Caco-2 (cell line): ENCODE measurements around the gene XKR8. TPM values are rescaled to one million over a fixed set of nuclear protein-coding genes. Genes with fewer than 3 reads are reported as not detected.
A peak's percentile ranks its signal among the peaks of the same experiment; 100 is the strongest.

Experiments
- BruUV-seq: library from RNA; stranded (reverse); fragments of 400-500 nt; replicated peaks from 2 replicates; lab custom pipeline; 2021; lab: Mats Ljungman, UMichigan
- CTCF ChIA-PET: fragments of 300-600 bp; sonication (Branson Sonifier 250); formaldehyde crosslinking; loops from one replicate; lab custom pipeline; 2022; ENCODE audit warnings: antibody characterized with exemption; lab: Charles Lee
- POLR2A ChIA-PET: fragments of 300-600 bp; sonication (Branson Sonifier 250); formaldehyde crosslinking; loops from one replicate; lab custom pipeline; 2022; ENCODE audit warnings: antibody characterized with exemption; lab: Charles Lee
- DNase-seq, 2 experiments: peaks; one replicate each; pipeline versions ENCODE4 v3.0.0 to v3.0.0-alpha.2; 2020 to 2022
- H3K27me3 ChIP-seq: replicated peaks from 2 replicates; pipeline ENCODE4 v1.6.0; 2011; ENCODE audit warnings: low read length; ENCODE audit not compliant: control insufficient read depth, insufficient read depth
- H3K36me3 ChIP-seq: 2 replicates; pipeline ENCODE4 v1.5.1; 2011; ENCODE audit warnings: low read length; ENCODE audit not compliant: control insufficient read depth, insufficient read depth
- H3K4me1 ChIP-seq: fragments of 250-450 bp; sonication (Bioruptor Pico); 2 replicates; pipeline ENCODE4 v1.5.1; 2020; ENCODE audit warnings: mild to moderate bottlenecking
- H3K4me3 ChIP-seq: 2 replicates; pipeline ENCODE4 v1.5.1; 2011; ENCODE audit warnings: low read depth, mild to moderate bottlenecking, control low read depth, low read length
- H3K9me3 ChIP-seq: fragments of 250-450 bp; sonication (Bioruptor Pico); 2 replicates; pipeline ENCODE4 v1.5.1; 2020; ENCODE audit warnings: mild to moderate bottlenecking, moderate library complexity
- H3K27ac Mint-ChIP-seq: one replicate; pipeline ENCODE4 v1.8.0; 2022; ENCODE audit warnings: mixed read lengths; ENCODE audit not compliant: unreplicated experiment
- H3K27me3 Mint-ChIP-seq: one replicate; pipeline ENCODE4 v1.8.0; 2022; ENCODE audit warnings: mixed read lengths; ENCODE audit not compliant: insufficient read depth, unreplicated experiment
- H3K36me3 Mint-ChIP-seq: one replicate; pipeline ENCODE4 v1.8.0; 2022; ENCODE audit warnings: mild to moderate bottlenecking, mixed read lengths; ENCODE audit not compliant: insufficient read depth, unreplicated experiment
- H3K4me1 Mint-ChIP-seq: one replicate; pipeline ENCODE4 v1.8.0; 2022; ENCODE audit warnings: low read depth, mixed read lengths; ENCODE audit not compliant: unreplicated experiment
- H3K4me3 Mint-ChIP-seq: one replicate; pipeline ENCODE4 v1.8.0; 2022; ENCODE audit warnings: mild to moderate bottlenecking, moderate library complexity, mixed read lengths; ENCODE audit not compliant: unreplicated experiment
- H3K9me3 Mint-ChIP-seq: one replicate; pipeline ENCODE4 v1.8.0; 2022; ENCODE audit warnings: mixed read lengths; ENCODE audit not compliant: unreplicated experiment
- CTCF ChIP-seq, 2 experiments: fragments of 200-600 bp in 1 of 2; IDR thresholded peaks; 1 replicate in 1 of 2; 2 replicates in 1 of 2; pipeline versions ENCODE4 v1.5.1 to v1.8.0; 2011 to 2022; ENCODE audit warnings: antibody characterized with exemption in 1 of 2, control low read depth in 1 of 2, inconsistent platforms in 1 of 2, low read depth in 1 of 2, low read length in 1 of 2, mild to moderate bottlenecking in 1 of 2, moderate library complexity in 1 of 2; ENCODE audit not compliant: insufficient read depth in 1 of 2, severe bottlenecking in 1 of 2, unreplicated experiment in 1 of 2
- intact Hi-C: fragments of 100-400 bp; cut with micrococcal nuclease; formaldehyde crosslinking; loops from one replicate; pipeline ENCODE4 v1.10.0; 2022; ENCODE audit not compliant: unreplicated experiment
- total RNA-seq: library from RNA; stranded (reverse); gene quantifications from 2 replicates; pipeline ENCODE4 v1.2.3, GENCODE V29; 2022

Gene XKR8
- total RNA-seq, 1 experiment from 2014 or later, result 8.9 TPM

- H3K27me3 ChIP-seq, result no peaks in the 10 kb centered on the region
- TF ChIP-seq CTCF (IDR thresholded peaks at IDR 0.05; ENCODE audit: insufficient read depth in 1 of 2, low read depth in 1 of 2, low read length in 1 of 2, severe bottlenecking in 1 of 2, unreplicated experiment in 1 of 2), result peak in 1 of 2 experiments; percentile 16
- no TSS peak for BruUV-seq
- Mint-ChIP-seq H3K9me3 (no peaks in the 10 kb centered on the region), H3K27me3 (no peaks in the 10 kb centered on the region), H3K4me1 (peaks cover 13% of the 10 kb centered on the region), H3K27ac (no peak overlapping the region), H3K36me3 (peaks cover 7% of the 10 kb centered on the region), H3K4me3 (no peak overlapping the region)
- no peaks in the 10 kb centered on the region for H3K9me3 ChIP-seq
- no peak overlapping the region for H3K4me3 ChIP-seq
- intact Hi-C loops, result loop anchor here (5.0 kb wide), 1 partner anchor 37 kb away; no protein-coding TSS in a partner anchor
- ChIA-PET CTCF (no interaction called here), POLR2A (no interaction called here)
- DNase-seq, result peak in 1 of 2 experiments; percentile 37
- peaks cover 9% of the 10 kb centered on the region for H3K4me1 ChIP-seq
- H3K36me3 ChIP-seq, result no peaks in the 10 kb centered on the region
These were observed 19.5 kb upstream of the XKR8 start for GRCh38 chr1:27940297-27940696.

GRCh38 chr1:27940870-27941560 lies 18.8 kb upstream of the XKR8 start:
- H3K36me3 ChIP-seq, result no peaks in the 10 kb centered on the region
- no peak for TF ChIP-seq CTCF (IDR thresholded peaks at IDR 0.05; ENCODE audit: insufficient read depth in 1 of 2, low read depth in 1 of 2, low read length in 1 of 2, severe bottlenecking in 1 of 2, unreplicated experiment in 1 of 2)
- Mint-ChIP-seq H3K36me3 (peaks cover under 1% of the 10 kb centered on the region), H3K27ac (peak overlapping the region; percentile 48), H3K4me3 (peak overlapping the region; percentile 29), H3K9me3 (no peaks in the 10 kb centered on the region), H3K27me3 (no peaks in the 10 kb centered on the region), H3K4me1 (peaks cover 6% of the 10 kb centered on the region)
- no peak overlapping the region for H3K4me3 ChIP-seq
- H3K9me3 ChIP-seq, result no peaks in the 10 kb centered on the region
- BruUV-seq, result no TSS peak
- DNase-seq, result no peak
- H3K27me3 ChIP-seq, result no peaks in the 10 kb centered on the region
- CTCF ChIA-PET, result no interaction called here
- peaks cover 9% of the 10 kb centered on the region for H3K4me1 ChIP-seq
- intact Hi-C loops, result loop anchor here (5.0 kb wide), 1 partner anchor 36 kb away; no protein-coding TSS in a partner anchor
- POLR2A ChIA-PET, result no interaction called here

GRCh38 chr1:27941671-27942540 lies 17.9 kb upstream of the XKR8 start:
- Mint-ChIP-seq H3K4me1 (peaks cover 6% of the 10 kb centered on the region), H3K4me3 (peak overlapping the region; percentile 29), H3K36me3 (no peaks in the 10 kb centered on the region), H3K9me3 (no peaks in the 10 kb centered on the region), H3K27me3 (no peaks in the 10 kb centered on the region), H3K27ac (peak overlapping the region; percentile 48)
- no peak for TF ChIP-seq CTCF (IDR thresholded peaks at IDR 0.05; ENCODE audit: insufficient read depth in 1 of 2, low read depth in 1 of 2, low read length in 1 of 2, severe bottlenecking in 1 of 2, unreplicated experiment in 1 of 2)
- Histone ChIP-seq H3K9me3 (no peaks in the 10 kb centered on the region), H3K36me3 (no peaks in the 10 kb centered on the region), H3K4me1 (peaks cover 9% of the 10 kb centered on the region), H3K27me3 (no peaks in the 10 kb centered on the region), H3K4me3 (no peak overlapping the region)
- intact Hi-C loops, result loop anchor here (5.0 kb wide), 1 partner anchor 35 kb away; no protein-coding TSS in a partner anchor
- DNase-seq, result no peak
- ChIA-PET POLR2A (no interaction called here), CTCF (no interaction called here)
- no TSS peak for BruUV-seq
